Thyroid gland (tissue), 4 donors: Measurements from ENCODE around the gene DCANP1. TPM values are rescaled to one million over a fixed set of nuclear protein-coding genes. Genes with fewer than 3 reads are reported as not detected.

Experiments used
- DNase-seq, 2 donors: peaks; one replicate each; pipeline ENCODE4 v3.0.0-alpha.2; 2019
- H3K27ac ChIP-seq, 3 donors: fragments of 200-600 bp; sonication (generic); 1 replicate in 2 of 3; 2 replicates in 1 of 3; pipeline ENCODE4 v1.5.1; 2016 to 2019; ENCODE audit warnings: mild to moderate bottlenecking in 1 of 3, moderate library complexity in 1 of 3
- H3K27me3 ChIP-seq: fragments of 200-600 bp; sonication (generic); one replicate; pipeline ENCODE4 v1.5.1; 2019
- H3K36me3 ChIP-seq, 2 donors: fragments of 200-600 bp; sonication (generic); one replicate each; pipeline ENCODE4 v1.5.1; 2016 to 2019
- H3K4me1 ChIP-seq, 2 donors: fragments of 200-600 bp; sonication (generic); one replicate each; pipeline ENCODE4 v1.5.1; 2017 to 2019
- H3K4me3 ChIP-seq, 3 donors: fragments of 200-600 bp; sonication (generic); replicated peaks in 1 of 3; 1 replicate in 2 of 3; 2 replicates in 1 of 3; pipeline ENCODE4 v1.5.1; 2016; ENCODE audit warnings: mild to moderate bottlenecking in 1 of 3
- H3K9me3 ChIP-seq: fragments of 200-600 bp; sonication (generic); one replicate; pipeline ENCODE4 v1.5.1; 2017
- CTCF ChIP-seq, 6 experiments: fragments of 200-600 bp in 3 of 6; fragments of 450-650 bp in 3 of 6; sonication (generic) in 3 of 6; IDR thresholded peaks; one replicate each; pipeline ENCODE4 v1.5.1; 2016 to 2019; ENCODE audit warnings: antibody characterized with exemption in 6 of 6, mild to moderate bottlenecking in 2 of 6, inconsistent platforms in 1 of 6, moderate library complexity in 1 of 6
- POLR2A ChIP-seq, 2 donors: fragments of 450-650 bp; IDR thresholded peaks; one replicate each; pipeline ENCODE4 v1.6.1; 2017; ENCODE audit warnings: antibody characterized with exemption in 2 of 2, mild to moderate bottlenecking in 2 of 2, moderate library complexity in 1 of 2
- WGBS, 2 donors: methylation state at CpG; one replicate each; pipeline ENCODE4 v1.1.5; 2017; 5-methylcytosine and 5-hydroxymethylcytosine counted together
- intact Hi-C: fragments of 100-400 bp; cut with DNase I; formaldehyde crosslinking; loops from one replicate; pipeline ENCODE4 v1.15.1; 2023
- total RNA-seq, 4 donors: library from RNA; depleted of rRNA; stranded (reverse); fragments of >200 nt; gene quantifications; one replicate each; pipeline ENCODE4 v1.2.3, GENCODE V29; 2016

The DCANP1 gene
- total RNA-seq, 4 donors from 2014 or later = not detected

DNA sequence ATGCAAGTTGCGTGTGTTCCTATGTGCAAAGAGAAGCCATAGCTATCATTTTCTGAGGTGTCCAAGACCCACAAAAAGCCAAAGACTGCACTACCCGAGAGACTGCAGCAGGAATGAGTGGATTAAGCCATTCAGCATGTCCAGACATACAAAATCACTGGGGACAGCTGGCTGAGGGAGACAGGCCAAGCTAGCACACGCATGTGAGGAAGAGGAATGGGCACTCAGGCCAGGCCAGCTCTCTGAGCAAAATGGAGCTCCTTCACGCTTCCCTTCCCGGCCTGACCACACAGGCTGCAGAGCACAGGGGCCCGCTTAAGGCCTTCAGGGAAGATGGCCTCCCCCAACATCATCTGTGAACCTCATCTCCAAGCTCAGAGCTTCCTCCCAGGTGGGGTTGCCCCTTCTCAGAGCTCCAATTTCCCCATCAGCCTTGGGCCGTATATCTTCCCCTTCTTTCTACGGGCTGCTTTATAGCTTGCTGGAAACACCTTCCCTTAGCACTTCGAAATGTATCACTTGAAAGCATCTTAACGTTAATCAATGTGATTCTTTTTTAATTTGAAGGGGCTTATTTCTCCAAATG is 8.4 kb downstream of the DCANP1 start:
- no peak overlapping the region for H3K27ac ChIP-seq

GRCh38 chr5:135437796-135438560 is 9.2 kb downstream of the DCANP1 start:
- Histone ChIP-seq H3K4me3 (no peak overlapping the region), H3K4me1 (peaks cover 16 to 31% of the 10 kb centered on the region in 2 donors), H3K27ac (no peak overlapping the region), H3K36me3 (no peaks in the 10 kb centered on the region), H3K9me3 (no peaks in the 10 kb centered on the region), H3K27me3 (no peaks in the 10 kb centered on the region)
- TF ChIP-seq POLR2A (IDR thresholded peaks at IDR 0.05) (no peak), CTCF (IDR thresholded peaks at IDR 0.05) (peak in 1 of 6 experiments; percentile 20)
- intact Hi-C loops = no loop called here
- DNase-seq = peak; percentile 98
- 35 to 39% methylated on average over 10 to 11 of the region's 13 CpGs for WGBS, 2 donors

More for the DNA sequence above, 8.4 kb downstream of the DCANP1 start:
- DNase-seq = no peak
- H3K27me3 ChIP-seq = no peaks in the 10 kb centered on the region
- 81% methylated on average over 9 to 10 of the region's 10 CpGs for whole genome bisulfite sequencing, 2 donors
- no peaks in the 10 kb centered on the region for H3K9me3 ChIP-seq
- H3K4me1 ChIP-seq = peaks cover 16 to 31% of the 10 kb centered on the region in 2 donors
- intact Hi-C loops = no loop called here
- TF ChIP-seq CTCF (IDR thresholded peaks at IDR 0.05) (no peak), POLR2A (IDR thresholded peaks at IDR 0.05) (no peak)
- no peak overlapping the region for H3K4me3 ChIP-seq
- no peaks in the 10 kb centered on the region for H3K36me3 ChIP-seq

GRCh38 chr5:135437422-135437795 is 9.7 kb downstream of the DCANP1 start:
- H3K27me3 ChIP-seq = no peaks in the 10 kb centered on the region
- H3K36me3 ChIP-seq = no peaks in the 10 kb centered on the region
- no peak overlapping the region for H3K27ac ChIP-seq
- intact Hi-C loops = no loop called here
- DNase-seq = no peak
- no peaks in the 10 kb centered on the region for H3K9me3 ChIP-seq
- no peak for TF ChIP-seq POLR2A (IDR thresholded peaks at IDR 0.05)
- TF ChIP-seq CTCF (IDR thresholded peaks at IDR 0.05) = no peak
- H3K4me1 ChIP-seq = peaks cover 16 to 31% of the 10 kb centered on the region in 2 donors
- H3K4me3 ChIP-seq = no peak overlapping the region
- WGBS, 2 donors = 63 to 65% methylated on average over 7 of the region's 7 CpGs

DNA sequence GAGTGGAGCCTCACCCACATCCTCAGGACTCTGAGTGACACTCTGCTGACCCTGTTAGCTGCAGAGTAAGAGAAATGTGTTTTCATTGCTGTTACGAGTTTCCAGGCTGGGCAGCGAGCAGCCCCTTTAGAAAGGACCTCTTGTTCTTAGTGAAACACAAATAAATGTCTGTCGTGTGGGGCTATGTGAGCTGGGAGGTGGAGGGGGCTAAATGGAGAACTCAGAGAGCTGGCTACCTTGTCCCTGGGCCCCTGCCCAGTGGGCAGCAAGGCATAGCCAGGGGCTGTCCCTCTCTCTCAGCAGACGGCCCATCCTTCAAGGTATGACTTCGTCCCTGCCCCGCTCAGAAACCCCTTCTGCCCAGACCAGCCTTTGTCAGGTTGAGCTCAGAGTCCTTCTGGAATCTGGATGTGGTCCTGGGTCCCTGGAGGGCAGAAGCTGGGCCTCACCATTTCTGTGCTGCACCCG is 10.2 kb downstream of the DCANP1 start:
- 41 to 49% methylated on average over 6 to 7 of the region's 7 CpGs for WGBS, 2 donors
- no peaks in the 10 kb centered on the region for H3K27me3 ChIP-seq
- H3K4me3 ChIP-seq = no peak overlapping the region
- H3K36me3 ChIP-seq = no peaks in the 10 kb centered on the region
- H3K9me3 ChIP-seq = no peaks in the 10 kb centered on the region
- no peak overlapping the region for H3K27ac ChIP-seq
- peak; percentile 63 to 75 for DNase-seq
- H3K4me1 ChIP-seq = peaks cover 16 to 31% of the 10 kb centered on the region in 2 donors
- TF ChIP-seq POLR2A (IDR thresholded peaks at IDR 0.05) (no peak), CTCF (IDR thresholded peaks at IDR 0.05) (no peak)
- intact Hi-C loops = no loop called here
